ENCODE measurements around the gene MCU. TPM values are rescaled to one million over a fixed set of nuclear protein-coding genes. Genes with fewer than 3 reads are reported as not detected.
"Not testable (repeated sequence)": the region's sequence is repeated elsewhere in the genome, so short reads cannot be mapped to it uniquely, and the experiment has no call there.

Gene MCU
- polyA plus RNA-seq, 1 of the 3 experiments (the other 2 are of a cell fraction): 20.6 TPM

DNA sequence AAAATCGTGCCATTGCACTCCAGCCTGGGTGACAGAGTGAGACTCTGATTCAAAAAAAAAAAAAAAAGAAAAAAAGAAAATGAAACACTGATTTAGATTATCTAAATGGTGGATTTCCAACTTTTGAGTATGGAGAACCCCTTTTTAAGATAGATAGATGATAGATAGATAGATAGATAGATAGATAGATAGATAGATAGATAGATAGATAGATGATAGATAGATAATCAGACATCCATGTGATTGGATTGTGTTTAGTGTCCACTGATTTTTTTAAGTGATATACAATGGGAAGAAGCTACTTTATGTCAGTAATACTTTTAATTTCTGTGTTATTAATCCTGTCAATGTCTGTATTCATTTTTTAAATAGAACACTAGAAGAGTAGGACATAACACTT lies 207.6 kb downstream of the MCU start (continued):
- TF ChIP-seq, protein P1, sequence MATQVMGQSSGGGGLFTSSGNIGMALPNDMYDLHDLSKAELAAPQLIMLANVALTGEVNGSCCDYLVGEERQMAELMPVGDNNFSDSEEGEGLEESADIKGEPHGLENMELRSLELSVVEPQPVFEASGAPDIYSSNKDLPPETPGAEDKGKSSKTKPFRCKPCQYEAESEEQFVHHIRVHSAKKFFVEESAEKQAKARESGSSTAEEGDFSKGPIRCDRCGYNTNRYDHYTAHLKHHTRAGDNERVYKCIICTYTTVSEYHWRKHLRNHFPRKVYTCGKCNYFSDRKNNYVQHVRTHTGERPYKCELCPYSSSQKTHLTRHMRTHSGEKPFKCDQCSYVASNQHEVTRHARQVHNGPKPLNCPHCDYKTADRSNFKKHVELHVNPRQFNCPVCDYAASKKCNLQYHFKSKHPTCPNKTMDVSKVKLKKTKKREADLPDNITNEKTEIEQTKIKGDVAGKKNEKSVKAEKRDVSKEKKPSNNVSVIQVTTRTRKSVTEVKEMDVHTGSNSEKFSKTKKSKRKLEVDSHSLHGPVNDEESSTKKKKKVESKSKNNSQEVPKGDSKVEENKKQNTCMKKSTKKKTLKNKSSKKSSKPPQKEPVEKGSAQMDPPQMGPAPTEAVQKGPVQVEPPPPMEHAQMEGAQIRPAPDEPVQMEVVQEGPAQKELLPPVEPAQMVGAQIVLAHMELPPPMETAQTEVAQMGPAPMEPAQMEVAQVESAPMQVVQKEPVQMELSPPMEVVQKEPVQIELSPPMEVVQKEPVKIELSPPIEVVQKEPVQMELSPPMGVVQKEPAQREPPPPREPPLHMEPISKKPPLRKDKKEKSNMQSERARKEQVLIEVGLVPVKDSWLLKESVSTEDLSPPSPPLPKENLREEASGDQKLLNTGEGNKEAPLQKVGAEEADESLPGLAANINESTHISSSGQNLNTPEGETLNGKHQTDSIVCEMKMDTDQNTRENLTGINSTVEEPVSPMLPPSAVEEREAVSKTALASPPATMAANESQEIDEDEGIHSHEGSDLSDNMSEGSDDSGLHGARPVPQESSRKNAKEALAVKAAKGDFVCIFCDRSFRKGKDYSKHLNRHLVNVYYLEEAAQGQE (IDR thresholded peaks at IDR 0.05; ENCODE audit: low read depth, low read length): no peak
- TF ChIP-seq MXI1 (IDR thresholded peaks at IDR 0.05; ENCODE audit: low read depth, low read length) (no peak), TEAD4 (IDR thresholded peaks at IDR 0.05; ENCODE audit: borderline replicate concordance, insufficient read depth) (no peak), RXRA (IDR thresholded peaks at IDR 0.05; ENCODE audit: borderline replicate concordance, low read depth) (no peak), RFX5 (IDR thresholded peaks at IDR 0.05; ENCODE audit: low read length) (no peak), CHD2 (IDR thresholded peaks at IDR 0.05; ENCODE audit: low read length, partially characterized antibody) (no peak), YY1 (IDR thresholded peaks at IDR 0.05; ENCODE audit: low read depth) (no peak)
- TF ChIP-seq, protein P2, sequence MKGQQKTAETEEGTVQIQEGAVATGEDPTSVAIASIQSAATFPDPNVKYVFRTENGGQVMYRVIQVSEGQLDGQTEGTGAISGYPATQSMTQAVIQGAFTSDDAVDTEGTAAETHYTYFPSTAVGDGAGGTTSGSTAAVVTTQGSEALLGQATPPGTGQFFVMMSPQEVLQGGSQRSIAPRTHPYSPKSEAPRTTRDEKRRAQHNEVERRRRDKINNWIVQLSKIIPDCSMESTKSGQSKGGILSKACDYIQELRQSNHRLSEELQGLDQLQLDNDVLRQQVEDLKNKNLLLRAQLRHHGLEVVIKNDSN (IDR thresholded peaks at IDR 0.05; ENCODE audit: borderline replicate concordance, low read depth): no peak

DNA sequence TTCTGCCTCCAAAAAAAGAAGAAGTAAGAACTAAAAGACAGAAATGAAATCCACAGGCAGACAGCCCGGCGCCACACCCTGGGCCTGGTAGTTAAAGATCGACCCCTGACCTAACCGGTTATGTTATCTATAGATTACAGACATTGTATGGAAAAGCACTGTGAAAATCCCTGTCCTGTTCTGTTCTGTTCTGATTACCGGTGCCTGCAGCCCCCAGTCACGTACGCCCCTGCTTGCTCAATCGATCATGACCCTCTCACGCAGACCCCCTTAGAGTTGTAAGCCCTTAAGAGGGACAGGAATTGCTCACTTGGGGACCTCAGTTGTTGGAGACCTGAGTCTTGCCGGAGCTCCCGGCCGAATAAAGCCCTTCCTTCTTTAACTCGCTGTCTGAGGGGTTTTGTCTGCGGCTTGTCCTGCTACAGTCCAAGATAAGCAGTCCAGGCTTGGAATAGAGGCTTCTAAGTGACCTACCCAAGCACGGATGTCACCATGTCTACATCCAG lies 212.1 kb downstream of the MCU start:
- H3K4me1 ChIP-seq (ENCODE audit: control insufficient read depth in 1 of 2, insufficient read depth in 2 of 2, low read depth in 1 of 2, low read length in 1 of 2): not testable (repeated sequence)
- WGBS (ENCODE audit: low lambda C conversion rate): 85% methylated on average over 15 of the region's 15 CpGs

DNA sequence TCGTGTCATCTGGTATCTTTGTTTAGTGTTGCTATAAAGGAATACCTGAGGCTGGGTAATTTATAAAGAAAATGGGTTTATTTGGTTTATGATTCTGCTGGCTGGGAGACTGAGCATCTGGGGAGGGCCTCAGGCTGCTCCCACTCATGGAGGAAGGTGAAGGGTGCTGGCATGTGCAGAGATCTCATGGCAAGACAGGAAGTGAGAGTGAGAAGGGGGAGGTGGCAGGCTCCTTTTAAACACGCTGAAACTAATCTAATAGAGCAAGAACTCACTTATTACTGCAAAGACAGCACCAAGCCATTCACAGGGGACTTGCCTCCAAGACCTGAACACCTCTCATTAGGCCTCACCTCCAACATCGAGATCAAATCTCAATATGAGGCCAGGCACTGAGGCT lies 212.9 kb downstream of the MCU start:
- 84% methylated on average over 3 of the region's 3 CpGs for WGBS (ENCODE audit: low lambda C conversion rate)
- no peak overlapping the region for H2AFZ ChIP-seq (ENCODE audit: low read depth)
- H3K36me3 ChIP-seq (replicated peaks in 1 of 2; ENCODE audit: control insufficient read depth in 1 of 2, insufficient read depth in 2 of 2, low read length in 1 of 2): no peaks in the 10 kb centered on the region
- no peak overlapping the region for H3K4me2 ChIP-seq
- no peaks in the 10 kb centered on the region for H3F3A ChIP-seq (replicated peaks; ENCODE audit: insufficient read depth)
- H3K79me2 ChIP-seq (ENCODE audit: insufficient read depth): no peaks in the 10 kb centered on the region
- no peaks in the 10 kb centered on the region for H3K27me3 ChIP-seq (ENCODE audit: insufficient read depth)
- ChIA-PET POLR2A (no interaction called here), CTCF (no interaction called here)
- no peak overlapping the region for H3K27ac ChIP-seq (ENCODE audit: low read depth in 2 of 2, low read length in 1 of 2)
- TF ChIP-seq, protein P3, sequence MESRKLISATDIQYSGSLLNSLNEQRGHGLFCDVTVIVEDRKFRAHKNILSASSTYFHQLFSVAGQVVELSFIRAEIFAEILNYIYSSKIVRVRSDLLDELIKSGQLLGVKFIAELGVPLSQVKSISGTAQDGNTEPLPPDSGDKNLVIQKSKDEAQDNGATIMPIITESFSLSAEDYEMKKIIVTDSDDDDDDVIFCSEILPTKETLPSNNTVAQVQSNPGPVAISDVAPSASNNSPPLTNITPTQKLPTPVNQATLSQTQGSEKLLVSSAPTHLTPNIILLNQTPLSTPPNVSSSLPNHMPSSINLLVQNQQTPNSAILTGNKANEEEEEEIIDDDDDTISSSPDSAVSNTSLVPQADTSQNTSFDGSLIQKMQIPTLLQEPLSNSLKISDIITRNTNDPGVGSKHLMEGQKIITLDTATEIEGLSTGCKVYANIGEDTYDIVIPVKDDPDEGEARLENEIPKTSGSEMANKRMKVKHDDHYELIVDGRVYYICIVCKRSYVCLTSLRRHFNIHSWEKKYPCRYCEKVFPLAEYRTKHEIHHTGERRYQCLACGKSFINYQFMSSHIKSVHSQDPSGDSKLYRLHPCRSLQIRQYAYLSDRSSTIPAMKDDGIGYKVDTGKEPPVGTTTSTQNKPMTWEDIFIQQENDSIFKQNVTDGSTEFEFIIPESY (IDR thresholded peaks at IDR 0.05; ENCODE audit: borderline replicate concordance, low read depth): no peak
- TF ChIP-seq POLR2AphosphoS5 (IDR thresholded peaks at IDR 0.05; ENCODE audit: low read depth, low read length) (no peak), TCF12 (IDR thresholded peaks at IDR 0.05) (no peak), RFX5 (IDR thresholded peaks at IDR 0.05; ENCODE audit: low read length) (no peak), TAF1 (IDR thresholded peaks at IDR 0.05; ENCODE audit: borderline replicate concordance, low read depth, low read length) (no peak), NFIC (IDR thresholded peaks at IDR 0.05; ENCODE audit: borderline replicate concordance) (no peak), YY1 (IDR thresholded peaks at IDR 0.05; ENCODE audit: low read depth) (no peak), CHD2 (IDR thresholded peaks at IDR 0.05; ENCODE audit: low read length, partially characterized antibody) (no peak), GABPA (IDR thresholded peaks at IDR 0.05; ENCODE audit: low read depth) (no peak), FOXM1 (IDR thresholded peaks at IDR 0.05; ENCODE audit: low read depth) (no peak), JUND (IDR thresholded peaks at IDR 0.05) (no peak), MXI1 (IDR thresholded peaks at IDR 0.05; ENCODE audit: low read depth, low read length) (no peak)
- TF ChIP-seq, protein P4, sequence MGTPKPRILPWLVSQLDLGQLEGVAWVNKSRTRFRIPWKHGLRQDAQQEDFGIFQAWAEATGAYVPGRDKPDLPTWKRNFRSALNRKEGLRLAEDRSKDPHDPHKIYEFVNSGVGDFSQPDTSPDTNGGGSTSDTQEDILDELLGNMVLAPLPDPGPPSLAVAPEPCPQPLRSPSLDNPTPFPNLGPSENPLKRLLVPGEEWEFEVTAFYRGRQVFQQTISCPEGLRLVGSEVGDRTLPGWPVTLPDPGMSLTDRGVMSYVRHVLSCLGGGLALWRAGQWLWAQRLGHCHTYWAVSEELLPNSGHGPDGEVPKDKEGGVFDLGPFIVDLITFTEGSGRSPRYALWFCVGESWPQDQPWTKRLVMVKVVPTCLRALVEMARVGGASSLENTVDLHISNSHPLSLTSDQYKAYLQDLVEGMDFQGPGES (IDR thresholded peaks at IDR 0.05; ENCODE audit: low read depth, low read length): no peak
- H4K20me1 ChIP-seq (ENCODE audit: insufficient read depth): no peaks in the 10 kb centered on the region
- H3K4me3 ChIP-seq (ENCODE audit: low read depth in 2 of 2, low read length in 1 of 2): no peak overlapping the region
- DNase-seq: no peak
- no peak overlapping the region for H3K9ac ChIP-seq
- no peaks in the 10 kb centered on the region for H3K4me1 ChIP-seq (ENCODE audit: control insufficient read depth in 1 of 2, insufficient read depth in 2 of 2, low read depth in 1 of 2, low read length in 1 of 2)
- no peaks in the 10 kb centered on the region for H3K9me2 ChIP-seq
- H3K9me3 ChIP-seq: no peaks in the 10 kb centered on the region

More for the DNA sequence above, 212.1 kb downstream of the MCU start:
- H3K27me3 ChIP-seq (ENCODE audit: insufficient read depth); H3F3A ChIP-seq (replicated peaks; ENCODE audit: insufficient read depth); H4K20me1 ChIP-seq (ENCODE audit: insufficient read depth); POLR2A ChIA-PET; H3K79me2 ChIP-seq (ENCODE audit: insufficient read depth); H2AFZ ChIP-seq (ENCODE audit: low read depth); H3K27ac ChIP-seq (ENCODE audit: low read depth in 2 of 2, low read length in 1 of 2); DNase-seq; H3K9me2 ChIP-seq; H3K36me3 ChIP-seq (replicated peaks in 1 of 2; ENCODE audit: control insufficient read depth in 1 of 2, insufficient read depth in 2 of 2, low read length in 1 of 2); H3K4me2 ChIP-seq; H3K9me3 ChIP-seq; H3K4me3 ChIP-seq (ENCODE audit: low read depth in 2 of 2, low read length in 1 of 2); H3K9ac ChIP-seq; CTCF ChIA-PET: not testable (repeated sequence)

Data from SK-N-SH (cell line).